Middle frontal gyrus (tissue), 1 donor: ENCODE measurements around the gene FPR3.
A peak's percentile ranks its signal among the peaks of the same experiment; 100 is the strongest.
"Not testable (repeated sequence)": the region's sequence is repeated elsewhere in the genome, so short reads cannot be mapped to it uniquely, and the experiment has no call there.

ENCODE experiments used
- DNase-seq: peaks from one replicate; pipeline ENCODE4 v3.0.0-alpha.2; 2015; ENCODE audit warnings: low spot score; ENCODE audit errors: extremely low spot score

The FPR3 gene

GRCh38 chr19:51794885-51795490 lies at the start of gene FPR3:
Gene FPR3, plus strand, starts transcription at chr19:51795157. Its CDS starts 28,592 bp downstream, at chr19:51823749.
- DNase-seq, result no peak

GRCh38 chr19:51746731-51747130 lies 48.2 kb upstream of the FPR3 start:
- no peak for DNase-seq

GRCh38 chr19:51749979-51750378 lies 45.0 kb upstream of the FPR3 start:
- DNase-seq, result no peak

- DNase-seq, result no peak
Measured at GRCh38 chr19:51750400-51751094, 44.4 kb upstream of the FPR3 start.

- no peak for DNase-seq
Measured at GRCh38 chr19:51751655-51752054, 43.3 kb upstream of the FPR3 start, which contains the start of gene FPR1. Gene FPR1, minus strand, starts transcription at chr19:51751878. Its CDS starts 4,884 bp downstream, at chr19:51746994.

GRCh38 chr19:51754109-51754508 lies 40.8 kb upstream of the FPR3 start:
- no peak for DNase-seq

GRCh38 chr19:51754770-51755169 lies 40.2 kb upstream of the FPR3 start:
- DNase-seq, result no peak

- no peak for DNase-seq
Measured at GRCh38 chr19:51755571-51755970, 39.4 kb upstream of the FPR3 start.

- DNase-seq, result no peak
Measured at GRCh38 chr19:51760697-51761356, 34.1 kb upstream of the FPR3 start, which contains the start of gene FPR2. Gene FPR2, plus strand, starts transcription at chr19:51761180. Its CDS starts 7,479 bp downstream, at chr19:51768659.

GRCh38 chr19:51761696-51762095 lies 33.3 kb upstream of the FPR3 start:
- DNase-seq, result no peak

GRCh38 chr19:51765086-51765485 lies 29.9 kb upstream of the FPR3 start:
- DNase-seq, result no peak

GRCh38 chr19:51766461-51766860 lies 28.5 kb upstream of the FPR3 start:
- DNase-seq, result no peak

- DNase-seq, result no peak
Measured at GRCh38 chr19:51771376-51772130, 23.4 kb upstream of the FPR3 start.

- no peak for DNase-seq
Measured at GRCh38 chr19:51772977-51773376, 22.0 kb upstream of the FPR3 start.

- DNase-seq, result not testable (repeated sequence)
Measured at GRCh38 chr19:51776561-51776960, 18.4 kb upstream of the FPR3 start.

GRCh38 chr19:51777570-51778462 lies 17.1 kb upstream of the FPR3 start:
- DNase-seq, result peak; percentile 53

GRCh38 chr19:51779181-51779580 lies 15.8 kb upstream of the FPR3 start:
- no peak for DNase-seq

- DNase-seq, result no peak
Measured at GRCh38 chr19:51779703-51780102, 15.3 kb upstream of the FPR3 start.

- DNase-seq, result no peak
Measured at GRCh38 chr19:51780270-51780669, 14.7 kb upstream of the FPR3 start.

GRCh38 chr19:51781999-51782398 lies 13.0 kb upstream of the FPR3 start:
- no peak for DNase-seq

GRCh38 chr19:51783372-51783771 lies 11.6 kb upstream of the FPR3 start:
- no peak for DNase-seq
